GM19455 (cell line): Measurements from ENCODE around the gene CD47.
A peak's percentile ranks its signal among the peaks of the same experiment; 100 is the strongest.

Experiments used
- ATAC-seq: cut with Tn5 transposase; IDR thresholded peaks from one replicate; pipeline ENCODE4 v1.9.1; 2021; ENCODE audit not compliant: unreplicated experiment

Gene CD47

GRCh38 chr3:108054935-108055334 lies 35.9 kb downstream of the CD47 start:
- ATAC-seq = no peak

- ATAC-seq = no peak
These were observed 37.3 kb downstream of the CD47 start for GRCh38 chr3:108053483-108053882.

- no peak for ATAC-seq
These were observed 37.8 kb downstream of the CD47 start for GRCh38 chr3:108053067-108053466.

DNA sequence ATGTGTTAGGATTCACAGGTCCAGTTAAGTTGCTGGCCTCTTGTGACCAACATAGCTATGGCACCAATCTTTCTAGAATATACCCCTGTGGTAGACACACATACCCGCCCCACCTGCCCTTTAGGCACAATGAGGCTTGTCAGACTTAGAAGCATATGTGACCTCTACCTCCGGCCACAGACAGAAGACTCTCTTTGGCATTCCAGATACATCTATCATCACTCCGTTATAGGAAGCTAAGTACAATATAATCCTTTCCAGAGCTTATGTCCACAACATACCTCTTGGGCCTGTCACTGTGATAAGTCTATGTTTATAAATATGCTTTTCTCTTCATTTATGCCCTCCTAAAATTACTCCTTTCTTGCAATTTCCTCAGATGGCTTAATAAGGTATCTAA lies 39.8 kb downstream of the CD47 start:
- ATAC-seq = no peak

DNA sequence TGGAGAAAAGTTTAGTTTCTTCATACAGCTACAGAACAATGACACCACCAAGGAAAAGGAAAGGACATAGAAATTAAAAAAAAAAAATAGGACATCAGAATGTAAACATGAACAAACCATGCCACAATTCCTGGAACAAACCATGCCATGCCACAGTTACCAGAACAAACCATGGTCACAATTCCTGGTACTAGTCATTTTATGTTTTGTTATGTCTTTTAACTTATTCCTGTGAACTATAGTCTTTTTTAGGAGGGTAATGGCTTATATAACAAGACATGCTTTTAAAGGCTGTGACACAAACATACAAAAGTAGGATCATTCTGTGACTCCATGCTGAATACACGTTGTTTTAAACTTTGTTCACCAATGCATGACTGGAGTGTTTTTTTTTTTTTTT lies 42.8 kb downstream of the CD47 start:
- no peak for ATAC-seq

GRCh38 chr3:108046247-108046646 lies 44.6 kb downstream of the CD47 start:
- no peak for ATAC-seq

DNA sequence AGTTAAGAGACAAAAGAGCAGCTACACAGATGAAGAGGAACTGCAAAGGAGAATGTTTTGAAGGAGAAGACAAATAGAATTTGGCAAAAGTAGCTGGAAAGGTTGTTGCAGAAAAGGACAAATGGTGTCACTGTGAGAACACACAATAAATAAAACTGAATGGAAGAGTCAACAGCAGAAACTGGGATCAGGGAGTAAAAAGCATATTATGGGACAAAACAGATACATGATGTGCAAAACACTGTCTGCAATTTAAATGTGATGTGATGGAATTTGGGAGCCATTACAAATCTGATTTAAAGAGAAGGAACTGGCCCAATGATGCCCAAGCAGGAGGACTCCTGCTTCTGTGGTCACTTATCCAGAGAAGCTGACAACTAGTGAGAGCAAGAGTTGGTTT lies 46.1 kb downstream of the CD47 start:
- ATAC-seq = no peak

DNA sequence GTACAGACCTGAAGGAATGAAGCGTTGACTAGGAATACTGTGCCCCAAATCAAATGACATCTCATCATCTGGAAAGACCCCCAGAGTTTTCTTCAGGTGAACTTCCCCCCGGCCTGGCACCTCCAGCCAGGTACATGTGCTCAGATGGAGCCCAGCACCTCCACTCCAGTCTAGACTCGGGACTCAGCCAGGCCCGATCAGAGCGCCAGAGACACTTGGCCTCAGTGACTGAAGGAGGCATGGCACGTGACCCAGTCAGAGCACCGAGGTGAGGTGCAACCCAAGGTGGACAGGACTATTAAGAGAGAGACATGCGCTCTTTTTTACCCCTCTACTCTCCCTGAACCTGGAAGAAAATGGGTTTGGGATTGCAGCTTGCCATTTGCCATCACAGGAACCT lies 48.5 kb downstream of the CD47 start:
- ATAC-seq = no peak

GRCh38 chr3:108041253-108041652 lies 49.6 kb downstream of the CD47 start:
- ATAC-seq = no peak

DNA sequence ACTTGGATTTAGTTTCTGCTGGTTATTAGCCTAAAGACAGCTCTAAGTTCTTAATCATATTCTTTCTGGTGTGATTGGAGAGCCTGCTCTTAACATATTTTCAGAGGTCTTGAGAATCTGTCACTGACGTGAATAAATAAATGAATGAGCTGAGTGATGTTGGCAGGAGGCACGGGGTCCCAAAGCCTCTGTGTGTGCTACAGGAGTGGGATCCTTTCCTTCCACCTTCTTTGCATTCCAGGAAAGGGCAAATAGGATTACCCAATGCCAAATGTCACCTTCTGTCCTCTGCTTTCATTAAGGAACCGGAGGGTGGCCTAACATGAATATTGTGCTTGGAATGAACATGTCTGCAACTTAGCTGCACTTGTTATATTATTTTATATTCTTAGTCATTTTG lies 53.1 kb downstream of the CD47 start:
- no peak for ATAC-seq

DNA sequence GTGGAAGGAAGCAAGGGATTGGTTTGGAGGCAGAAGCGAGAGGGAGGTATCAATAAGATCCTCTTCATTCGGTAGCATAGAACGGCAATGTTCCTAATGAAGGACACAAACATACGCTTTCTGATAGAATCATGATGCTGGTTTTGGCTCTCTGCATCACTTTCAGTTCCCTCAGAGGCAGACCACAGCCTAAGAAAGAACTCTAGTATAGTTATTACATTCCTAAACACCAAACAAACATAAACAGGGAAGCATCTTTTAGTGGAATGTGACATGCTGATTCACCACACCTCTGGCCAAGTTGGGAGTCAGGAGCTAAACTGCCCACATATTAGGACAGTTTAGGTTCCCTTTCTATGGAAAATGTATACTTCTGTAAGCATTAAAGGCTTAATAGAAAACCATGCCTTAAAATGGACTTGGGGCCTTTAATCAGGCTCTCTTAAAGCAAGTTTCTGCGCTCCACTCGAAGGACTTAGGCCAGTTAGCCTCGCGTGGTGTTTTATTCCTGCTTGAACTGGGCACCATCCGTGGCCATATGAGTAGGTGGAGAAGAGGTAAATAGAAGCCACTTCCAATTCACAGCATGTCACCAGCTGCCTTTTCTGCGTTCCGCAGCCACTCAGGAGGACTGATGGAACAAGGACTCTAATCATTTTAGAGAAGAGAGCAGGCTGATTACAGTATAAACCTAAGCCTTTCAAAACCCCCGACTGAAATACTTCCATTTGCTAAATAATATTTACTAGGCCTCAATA lies 53.7 kb downstream of the CD47 start:
- ATAC-seq = peak; percentile 61

DNA sequence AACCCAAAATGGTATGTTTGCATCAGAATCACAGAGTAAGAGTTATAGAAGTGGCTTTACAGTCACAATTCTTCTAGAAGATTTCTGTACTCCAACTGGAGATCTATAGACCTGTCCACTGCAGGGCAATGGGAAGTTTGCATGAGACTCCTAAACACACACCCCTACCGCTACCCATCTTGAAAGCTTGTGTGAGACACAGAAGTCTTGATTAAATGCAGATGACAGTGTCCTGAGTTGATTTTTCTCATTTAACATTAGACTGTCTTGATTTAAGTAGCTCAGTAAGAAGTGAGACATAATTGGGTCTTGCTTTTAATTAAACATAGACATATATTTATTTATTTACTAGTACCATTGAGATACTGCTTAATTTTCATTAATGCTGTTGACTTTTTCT lies 54.4 kb downstream of the CD47 start:
- no peak for ATAC-seq

GRCh38 chr3:108035751-108036150 lies 55.1 kb downstream of the CD47 start:
- ATAC-seq = no peak

DNA sequence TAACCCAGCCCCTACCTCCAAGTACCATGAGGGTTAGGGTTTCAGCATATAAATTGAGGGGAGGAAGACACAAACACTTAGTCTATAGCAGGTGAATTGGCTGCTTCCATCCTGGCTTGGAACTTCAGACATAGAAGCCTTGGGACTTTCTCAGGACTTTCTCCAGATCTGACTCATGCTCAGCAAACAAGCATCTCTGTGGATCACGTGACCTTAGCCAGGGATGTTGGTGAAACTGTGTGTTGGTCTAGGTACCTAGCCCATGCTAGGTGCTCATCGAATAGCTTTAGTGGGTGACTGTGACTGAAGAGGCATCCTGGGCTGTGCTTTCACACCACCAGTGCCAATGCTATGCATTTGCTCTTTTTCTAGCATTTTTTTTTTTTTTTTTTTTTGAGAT lies 58.9 kb downstream of the CD47 start:
- no peak for ATAC-seq

DNA sequence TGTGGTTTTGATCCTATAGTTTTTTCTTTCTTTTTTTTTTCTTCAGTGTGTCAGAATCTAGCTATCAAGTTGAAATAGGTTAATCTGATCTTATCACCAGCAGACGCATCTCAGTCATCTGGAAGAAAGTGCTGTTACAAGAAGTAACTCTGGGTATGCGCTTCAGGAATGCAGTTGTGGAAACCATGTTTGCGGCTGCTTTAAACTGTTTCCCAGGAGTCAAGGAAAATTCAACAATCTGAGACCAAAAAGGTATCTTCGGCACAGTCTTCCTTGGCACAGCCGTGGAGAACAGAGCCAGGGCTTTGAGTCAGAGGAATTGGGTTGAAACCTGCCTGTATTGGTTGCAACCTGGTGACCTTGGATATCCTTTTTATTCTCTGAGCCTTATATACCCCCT lies 59.9 kb downstream of the CD47 start:
- no peak for ATAC-seq

GRCh38 chr3:108029466-108029865 lies 61.4 kb downstream of the CD47 start:
- ATAC-seq = no peak

DNA sequence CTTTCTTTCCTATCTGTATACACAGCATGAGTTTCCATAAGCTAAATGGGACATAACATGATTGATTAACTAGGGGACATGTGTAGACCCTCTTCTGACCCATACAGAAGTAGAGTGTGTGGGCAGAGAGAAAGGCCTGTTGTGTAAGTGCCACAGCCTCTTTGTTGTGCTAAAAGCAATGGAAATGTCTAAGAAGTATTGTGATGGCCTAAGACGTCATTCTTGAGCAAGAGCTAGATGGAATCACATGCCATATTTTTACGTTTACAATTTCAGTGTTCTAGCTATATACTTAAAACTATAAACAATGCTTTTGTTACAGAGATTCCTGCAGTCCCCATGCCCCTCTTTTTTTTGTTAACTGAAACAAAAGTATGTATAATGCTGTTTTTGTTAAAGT lies 61.9 kb downstream of the CD47 start:
- ATAC-seq = no peak

DNA sequence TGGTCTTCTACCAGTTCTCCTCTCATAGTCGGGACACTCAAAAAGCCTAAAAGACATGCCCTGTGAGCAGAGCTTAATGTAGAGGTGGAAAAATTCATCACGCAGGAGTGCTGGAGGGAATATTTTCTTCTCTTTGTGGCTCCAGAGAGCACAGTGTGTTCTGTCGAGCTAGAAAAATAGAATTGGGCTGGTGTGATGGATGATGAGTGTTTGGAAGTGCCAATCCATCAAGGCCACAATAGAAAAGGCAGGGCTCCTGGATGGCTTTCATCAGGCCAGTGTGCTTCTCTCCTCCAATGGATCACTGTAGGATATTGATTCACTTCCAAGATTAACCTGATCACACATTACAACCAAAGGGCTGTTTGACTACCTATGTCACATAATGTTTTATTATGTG lies 65.7 kb downstream of the CD47 start:
- no peak for ATAC-seq

- no peak for ATAC-seq
These were observed 66.5 kb downstream of the CD47 start for GRCh38 chr3:108024146-108024850.

DNA sequence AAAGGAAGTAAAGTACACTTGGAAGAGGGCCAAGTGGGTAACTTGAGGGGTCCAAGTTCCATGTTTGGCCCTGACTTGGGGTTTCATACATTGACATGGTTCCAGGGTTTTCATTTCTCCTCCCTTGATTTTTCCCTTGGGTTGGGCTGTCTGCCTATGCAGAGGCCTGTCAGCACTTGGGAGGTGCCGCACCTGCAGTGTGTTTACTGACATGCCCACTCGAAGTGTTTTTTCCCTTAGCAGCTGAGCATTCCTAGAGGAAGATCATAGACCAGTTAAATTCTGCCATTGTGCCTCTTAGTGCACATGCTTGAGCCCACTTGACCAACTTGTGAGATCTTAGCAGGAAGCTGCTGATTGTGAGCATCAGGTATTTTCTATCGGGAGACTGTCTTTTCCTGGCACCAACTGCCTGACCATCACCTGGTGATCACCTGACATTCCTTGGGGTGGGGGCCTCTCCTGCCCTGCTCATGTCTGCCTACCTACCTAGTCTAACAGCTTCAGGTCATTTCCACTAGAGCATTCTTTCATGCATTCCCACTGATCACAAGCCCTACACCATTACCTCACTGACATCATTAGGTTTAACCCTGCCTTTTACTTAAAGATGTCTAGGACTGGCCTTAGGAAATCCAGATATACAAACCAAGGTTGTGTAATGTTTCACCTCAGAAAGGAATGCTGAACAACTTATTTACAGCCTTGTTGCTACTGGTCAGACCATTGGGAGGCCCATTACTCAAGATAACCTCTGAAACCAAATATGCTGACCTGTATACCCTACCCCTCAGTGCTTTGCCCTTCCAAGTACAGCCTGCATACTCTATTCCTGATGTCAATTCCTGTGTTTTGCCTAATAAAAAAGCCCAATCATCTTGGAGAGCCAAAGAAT lies 68.3 kb downstream of the CD47 start:
- ATAC-seq = no peak

DNA sequence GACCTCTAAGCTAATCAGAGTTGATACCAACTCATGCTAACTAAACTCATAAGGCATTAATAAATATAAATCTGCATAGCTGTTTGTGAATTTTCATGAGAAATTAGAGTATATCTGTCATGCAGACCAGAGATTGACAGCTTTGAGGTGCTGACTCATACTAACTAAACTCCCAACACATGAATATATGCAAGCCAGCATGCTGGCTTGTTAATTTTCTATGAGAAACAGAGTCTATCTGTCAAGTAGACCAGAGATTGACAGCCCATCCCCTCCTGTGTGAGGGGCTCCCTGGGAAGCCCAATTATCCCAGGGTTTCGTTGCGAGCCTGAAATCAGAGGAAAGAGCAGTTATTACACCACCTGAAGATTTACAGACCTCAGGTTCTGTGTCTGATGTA lies 69.3 kb downstream of the CD47 start:
- ATAC-seq = no peak

DNA sequence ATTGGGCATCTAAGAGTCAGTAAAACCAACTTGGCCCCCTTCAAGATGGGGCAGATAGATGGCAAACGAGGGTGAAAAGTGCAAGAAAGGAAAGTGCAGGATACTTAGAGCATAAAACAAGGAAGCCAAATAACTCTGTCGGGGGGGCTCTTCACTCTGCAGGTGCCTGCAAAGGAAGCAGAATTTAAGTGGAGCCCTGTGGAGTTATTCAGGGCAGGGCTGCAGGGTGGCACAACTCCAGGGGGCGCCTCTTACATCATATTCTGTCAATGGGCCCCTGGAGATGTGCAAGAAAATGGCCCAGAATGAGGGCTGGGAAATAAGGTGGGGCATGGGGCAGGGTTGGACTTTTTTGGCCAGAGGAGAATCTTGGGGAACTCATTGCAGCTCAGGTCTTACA lies 69.7 kb downstream of the CD47 start:
- ATAC-seq = no peak
